ENCODE data around the gene NPPC. TPM values are rescaled to one million over a fixed set of nuclear protein-coding genes. Genes with fewer than 3 reads are reported as not detected.

The NPPC gene
- total RNA-seq, 1 experiment from 2014 or later: not detected

GRCh38 chr2:231891514-231891905 lies 34.7 kb downstream of the NPPC start:
- BruUV-seq (replicated peaks): no TSS peak
- CTCF ChIA-PET: no interaction called here
- Histone ChIP-seq H3K9me3 (ENCODE audit: insufficient read depth, low read depth) (no peaks in the 10 kb centered on the region), H4K20me1 (ENCODE audit: insufficient read depth) (no peaks in the 10 kb centered on the region), H3K36me3 (ENCODE audit: low read depth) (no peaks in the 10 kb centered on the region), H3K79me2 (ENCODE audit: low read depth) (no peaks in the 10 kb centered on the region), H3K4me3 (no peak overlapping the region), H3K4me2 (no peak overlapping the region), H3K4me1 (replicated peaks; ENCODE audit: insufficient read depth) (no peaks in the 10 kb centered on the region), H3K27ac (no peak overlapping the region), H2AFZ (no peak overlapping the region), H3K9me2 (ENCODE audit: insufficient read depth) (no peaks in the 10 kb centered on the region), H3K27me3 (ENCODE audit: insufficient read depth, low read depth) (peaks cover 2% of the 10 kb centered on the region; the same call in 1 of the 2 replicates), H3F3A (ENCODE audit: insufficient read depth, low read depth) (no peaks in the 10 kb centered on the region)
- no peak for TF ChIP-seq CTCF (conservative IDR thresholded peaks at IDR 0.05)
- intact Hi-C loops (cut with micrococcal nuclease; ENCODE audit: unreplicated experiment): no loop called here
- POLR2A ChIA-PET (ENCODE audit: unreplicated experiment): no interaction called here
- DNase-seq: no peak

GRCh38 chr2:231890896-231891513 lies 35.2 kb downstream of the NPPC start:
- TF ChIP-seq EZH2 (IDR thresholded peaks at IDR 0.05; ENCODE audit: low read depth) (no peak), CTCF (conservative IDR thresholded peaks at IDR 0.05) (no peak)
- Histone ChIP-seq H3K79me2 (ENCODE audit: low read depth) (no peaks in the 10 kb centered on the region), H3K36me3 (ENCODE audit: low read depth) (no peaks in the 10 kb centered on the region), H3F3A (ENCODE audit: insufficient read depth, low read depth) (no peaks in the 10 kb centered on the region), H3K27ac (no peak overlapping the region), H4K20me1 (ENCODE audit: insufficient read depth) (no peaks in the 10 kb centered on the region), H3K4me3 (no peak overlapping the region), H3K9me3 (ENCODE audit: insufficient read depth, low read depth) (no peaks in the 10 kb centered on the region), H3K9me2 (ENCODE audit: insufficient read depth) (no peaks in the 10 kb centered on the region), H3K4me1 (replicated peaks; ENCODE audit: insufficient read depth) (no peaks in the 10 kb centered on the region), H2AFZ (no peak overlapping the region), H3K27me3 (ENCODE audit: insufficient read depth, low read depth) (peaks cover 4% of the 10 kb centered on the region; the same call in 1 of the 2 replicates), H3K4me2 (no peak overlapping the region)
- intact Hi-C loops (cut with micrococcal nuclease; ENCODE audit: unreplicated experiment): no loop called here
- no peak for DNase-seq
- POLR2A ChIA-PET (ENCODE audit: unreplicated experiment): no interaction called here
- CTCF ChIA-PET: no interaction called here
- no TSS peak for BruUV-seq (replicated peaks)

- H4K20me1 ChIP-seq (ENCODE audit: insufficient read depth): no peaks in the 10 kb centered on the region
- H3K9me2 ChIP-seq (ENCODE audit: insufficient read depth): no peaks in the 10 kb centered on the region
- ChIA-PET POLR2A (ENCODE audit: unreplicated experiment) (no interaction called here), CTCF (no interaction called here)
- no peak for DNase-seq
- H3K36me3 ChIP-seq (ENCODE audit: low read depth): no peaks in the 10 kb centered on the region
- TF ChIP-seq CTCF (conservative IDR thresholded peaks at IDR 0.05): no peak
- no peak for TF ChIP-seq EZH2 (IDR thresholded peaks at IDR 0.05; ENCODE audit: low read depth)
- H2AFZ ChIP-seq: no peak overlapping the region
- H3K9me3 ChIP-seq (ENCODE audit: insufficient read depth, low read depth): no peaks in the 10 kb centered on the region
- H3K4me1 ChIP-seq (replicated peaks; ENCODE audit: insufficient read depth): peaks cover 18% of the 10 kb centered on the region
- intact Hi-C loops (cut with micrococcal nuclease; ENCODE audit: unreplicated experiment): no loop called here
- peaks cover 4% of the 10 kb centered on the region; the same call in 1 of the 2 replicates for H3K27me3 ChIP-seq (ENCODE audit: insufficient read depth, low read depth)
- H3K79me2 ChIP-seq (ENCODE audit: low read depth): no peaks in the 10 kb centered on the region
- BruUV-seq (replicated peaks): no TSS peak
- H3K4me3 ChIP-seq: no peak overlapping the region
- H3F3A ChIP-seq (ENCODE audit: insufficient read depth, low read depth): no peaks in the 10 kb centered on the region
- no peak overlapping the region for H3K27ac ChIP-seq
- H3K4me2 ChIP-seq: no peak overlapping the region
Observed at GRCh38 chr2:231887756-231888155, 38.4 kb downstream of the NPPC start.

All from PC-9 (cell line).